ENCODE measurements around the gene THOC6.
"Not testable (repeated sequence)": the region's sequence is repeated elsewhere in the genome, so short reads cannot be mapped to it uniquely, and the experiment has no call there.

THOC6 gene

DNA sequence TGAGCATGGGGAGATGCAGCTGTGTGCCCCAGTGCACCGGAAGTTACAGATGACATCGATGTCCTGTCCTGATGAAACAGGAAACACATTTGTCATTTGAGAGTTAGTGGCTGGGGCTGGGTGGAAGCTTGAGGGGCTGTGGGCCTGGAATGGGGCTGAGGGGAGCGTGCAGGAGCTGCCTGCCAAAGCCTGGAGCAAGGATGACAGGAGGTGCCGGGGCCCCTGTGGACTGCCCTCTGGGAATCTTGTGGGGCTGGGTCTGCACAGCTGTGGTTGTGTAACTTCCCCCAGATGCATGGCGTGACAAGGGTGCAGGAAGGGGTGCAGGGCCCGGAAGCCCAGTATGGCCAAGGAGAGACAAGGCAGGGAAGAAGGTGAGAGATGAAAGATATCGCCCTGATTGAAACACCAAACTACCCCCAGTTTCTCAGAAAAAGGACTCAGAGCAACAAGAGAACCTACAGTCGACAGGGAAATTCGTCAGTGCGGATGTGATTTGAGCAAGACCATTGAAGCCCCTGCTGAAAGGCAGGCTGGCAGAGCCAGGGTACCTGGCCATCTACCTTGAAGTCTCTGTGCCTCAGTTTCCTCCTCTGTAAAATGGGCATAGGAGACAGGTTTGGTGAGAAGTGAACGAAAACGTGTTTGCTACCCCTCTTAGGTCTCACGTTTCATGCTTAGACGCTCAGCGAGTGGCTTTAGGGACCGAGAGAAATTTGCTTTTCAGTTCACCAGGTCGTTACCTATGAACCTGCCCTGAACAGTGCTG, 31.3 kb downstream of the THOC6 start:
- DNase-seq (ENCODE audit: low read depth in 2 of 2): no peak

DNA sequence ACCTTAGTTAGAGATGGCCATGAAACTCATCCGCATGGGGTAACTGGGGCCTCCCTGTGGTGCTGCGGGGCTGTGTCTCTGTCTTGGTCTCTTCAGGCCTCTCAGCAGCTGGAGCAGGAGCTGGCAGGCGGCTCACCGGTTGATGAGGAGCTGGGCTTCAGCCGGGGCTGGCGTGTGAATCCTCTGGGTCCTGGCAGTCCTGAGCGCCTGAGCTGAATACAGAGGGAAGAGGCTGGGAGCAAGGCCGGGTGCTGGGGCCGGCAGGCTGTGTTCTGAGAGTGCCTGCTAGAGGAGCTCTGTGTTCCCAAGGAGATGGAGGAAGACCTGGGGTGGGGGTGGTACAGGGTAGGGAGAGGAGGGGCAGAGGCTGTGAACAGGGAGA, 31.9 kb downstream of the THOC6 start:
- DNase-seq (ENCODE audit: low read depth in 2 of 2): not testable (repeated sequence)

DNA sequence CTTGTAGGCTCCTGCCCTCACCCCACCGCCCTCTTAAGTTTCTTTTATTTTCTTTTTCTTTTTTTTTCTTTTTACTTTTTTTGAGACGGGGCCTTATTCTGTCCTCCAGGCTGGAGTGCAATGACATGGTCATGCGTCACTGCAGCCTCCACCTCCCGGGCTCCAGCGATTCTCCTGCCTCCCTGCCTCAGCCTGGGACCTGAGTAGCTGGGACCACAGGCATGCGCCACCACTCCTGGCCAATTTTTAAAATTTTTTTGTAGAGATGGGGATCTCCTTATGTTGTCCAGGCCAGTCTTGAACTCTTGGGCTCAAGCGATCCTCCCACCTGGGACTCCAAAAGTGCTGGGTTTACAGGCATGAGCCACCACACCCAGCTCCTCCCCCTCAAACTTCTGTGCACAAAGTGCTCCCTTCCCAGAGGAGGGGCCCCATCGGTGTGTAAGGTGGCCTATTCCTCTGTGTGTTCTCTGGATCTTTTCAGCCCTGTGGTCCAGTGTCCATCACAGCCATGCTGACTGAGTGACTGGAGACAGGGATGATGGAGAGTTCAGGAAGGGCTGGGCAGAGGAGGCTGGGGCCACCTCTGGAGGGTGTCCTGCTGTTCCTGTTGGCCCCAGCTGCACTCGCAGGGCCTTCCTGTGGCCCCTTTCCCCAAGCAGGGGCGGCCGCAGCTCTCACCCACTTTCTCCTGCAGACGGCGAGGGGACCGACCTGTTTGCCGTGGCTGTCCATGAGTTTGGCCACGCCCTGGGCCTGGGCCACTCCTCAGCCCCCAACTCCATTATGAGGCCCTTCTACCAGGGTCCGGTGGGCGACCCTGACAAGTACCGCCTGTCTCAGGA, 32.7 kb downstream of the THOC6 start:
- DNase-seq (ENCODE audit: low read depth in 2 of 2): no peak

DNA sequence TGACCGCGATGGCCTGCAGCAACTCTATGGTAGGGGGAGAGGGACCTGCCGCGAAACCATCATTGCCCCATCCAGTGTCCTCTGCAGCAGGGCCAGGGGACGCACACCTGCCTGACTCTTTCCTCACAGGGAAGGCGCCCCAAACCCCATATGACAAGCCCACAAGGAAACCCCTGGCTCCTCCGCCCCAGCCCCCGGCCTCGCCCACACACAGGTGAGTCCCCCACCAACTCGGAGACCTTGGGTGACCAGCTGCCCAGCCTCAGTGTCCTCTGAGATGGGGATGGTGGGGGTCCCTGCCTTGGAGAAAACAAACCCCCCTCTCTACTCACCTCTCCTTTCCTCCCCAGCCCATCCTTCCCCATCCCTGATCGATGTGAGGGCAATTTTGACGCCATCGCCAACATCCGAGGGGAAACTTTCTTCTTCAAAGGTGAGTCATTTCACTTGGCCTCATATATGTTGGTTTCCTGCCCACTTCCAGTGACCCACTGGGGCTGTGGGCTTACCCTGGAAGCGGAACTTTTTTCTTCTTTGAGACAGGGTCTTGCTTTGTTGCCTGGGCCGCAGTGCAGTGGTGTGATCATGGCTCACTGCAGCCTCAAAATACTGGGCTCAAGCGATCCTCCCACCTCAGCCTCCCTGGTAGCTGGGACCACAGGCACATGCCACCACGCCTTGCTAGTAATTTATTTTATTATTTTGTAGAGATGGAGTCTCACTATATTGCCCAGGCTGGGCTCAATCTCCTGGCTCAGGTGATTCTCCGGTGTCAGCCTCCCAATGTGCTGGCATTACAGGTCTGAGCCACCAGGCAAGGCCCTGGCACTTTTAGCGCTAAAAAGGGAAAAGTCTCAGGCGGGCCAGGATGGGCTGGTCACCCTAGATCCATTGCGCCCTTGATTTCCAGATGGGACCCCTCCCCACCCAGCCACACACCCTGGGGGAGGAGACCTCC, 33.6 kb downstream of the THOC6 start:
- no peak for DNase-seq (ENCODE audit: low read depth in 2 of 2)

DNA sequence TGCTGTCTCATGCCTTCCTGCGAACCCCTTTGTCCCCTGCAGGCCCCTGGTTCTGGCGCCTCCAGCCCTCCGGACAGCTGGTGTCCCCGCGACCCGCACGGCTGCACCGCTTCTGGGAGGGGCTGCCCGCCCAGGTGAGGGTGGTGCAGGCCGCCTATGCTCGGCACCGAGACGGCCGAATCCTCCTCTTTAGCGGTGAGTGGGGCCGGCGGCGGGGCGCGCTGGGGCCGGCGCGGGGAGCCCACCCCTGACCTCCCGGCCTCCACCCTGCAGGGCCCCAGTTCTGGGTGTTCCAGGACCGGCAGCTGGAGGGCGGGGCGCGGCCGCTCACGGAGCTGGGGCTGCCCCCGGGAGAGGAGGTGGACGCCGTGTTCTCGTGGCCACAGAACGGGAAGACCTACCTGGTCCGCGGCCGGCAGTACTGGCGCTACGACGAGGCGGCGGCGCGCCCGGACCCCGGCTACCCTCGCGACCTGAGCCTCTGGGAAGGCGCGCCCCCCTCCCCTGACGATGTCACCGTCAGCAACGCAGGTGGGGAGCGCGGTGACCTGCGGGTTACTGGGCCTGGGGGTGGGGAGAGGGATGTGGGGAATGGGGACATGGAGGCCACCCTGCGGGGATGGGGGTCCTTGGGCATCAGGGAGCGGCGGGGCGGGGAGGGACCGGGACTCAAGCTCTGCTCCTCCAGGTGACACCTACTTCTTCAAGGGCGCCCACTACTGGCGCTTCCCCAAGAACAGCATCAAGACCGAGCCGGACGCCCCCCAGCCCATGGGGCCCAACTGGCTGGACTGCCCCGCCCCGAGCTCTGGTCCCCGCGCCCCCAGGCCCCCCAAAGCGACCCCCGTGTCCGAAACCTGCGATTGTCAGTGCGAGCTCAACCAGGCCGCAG, 34.5 kb downstream of the THOC6 start:
- DNase-seq (ENCODE audit: low read depth in 2 of 2): no peak

DNA sequence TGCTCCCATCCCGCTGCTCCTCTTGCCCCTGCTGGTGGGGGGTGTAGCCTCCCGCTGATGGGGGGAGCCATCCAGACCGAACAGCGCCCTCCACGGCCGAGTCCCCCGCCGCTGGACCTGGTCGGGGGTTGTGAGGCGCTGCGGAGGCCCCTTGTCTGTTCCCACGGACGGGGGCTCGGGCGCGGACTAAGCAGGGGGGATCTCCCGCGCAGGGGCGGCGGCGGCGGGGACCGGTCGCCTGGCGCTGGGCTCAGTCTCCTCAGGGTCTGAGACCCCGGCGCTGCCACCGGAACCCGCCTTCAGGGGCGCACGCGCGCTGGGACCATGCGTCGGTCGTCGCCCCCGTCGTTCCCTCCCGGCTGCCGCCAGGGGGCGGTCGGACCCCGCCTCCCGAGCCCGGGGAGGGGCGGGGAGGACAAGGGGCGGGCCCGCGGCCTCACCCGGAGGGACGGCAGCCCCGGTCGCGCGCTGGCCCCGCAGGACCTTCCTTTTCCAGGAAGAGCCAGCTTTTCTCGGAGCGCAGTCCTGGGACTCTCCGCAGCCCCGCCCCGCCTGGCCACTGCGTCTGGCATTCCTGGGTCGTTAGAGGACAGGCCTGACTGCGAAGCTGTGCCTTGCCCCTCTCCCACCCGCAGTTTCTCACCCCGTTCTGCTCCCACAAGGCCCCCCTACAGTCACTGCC, 35.3 kb downstream of the THOC6 start:
- peak; percentile 74 to 77 for DNase-seq (ENCODE audit: low read depth in 2 of 2)

DNA sequence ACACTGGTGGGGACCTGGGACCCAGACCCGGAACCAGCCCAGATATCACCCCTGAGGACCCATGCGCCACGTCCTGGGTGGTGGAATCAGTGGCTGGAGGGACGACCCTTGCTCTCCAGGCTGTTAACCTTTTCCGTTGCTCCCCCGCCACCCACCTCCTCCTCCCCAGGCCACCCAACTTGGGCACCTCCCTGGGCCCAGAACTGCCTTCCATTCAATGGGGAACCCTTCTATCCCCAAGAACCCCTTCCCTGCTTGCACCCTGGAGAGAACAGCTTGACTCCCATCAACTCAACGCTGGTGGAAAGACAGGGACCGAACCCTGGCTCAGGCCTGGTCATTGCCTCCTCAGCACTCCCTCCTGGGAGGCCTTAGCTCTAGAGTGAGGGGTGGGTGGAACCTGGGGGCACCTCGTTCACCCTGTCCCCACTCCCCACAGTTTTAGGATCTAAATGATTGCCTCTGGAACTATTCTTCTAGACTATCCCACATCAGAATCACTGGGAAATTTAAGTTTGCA, 35.9 kb downstream of the THOC6 start:
- DNase-seq (ENCODE audit: low read depth in 2 of 2): no peak

DNA sequence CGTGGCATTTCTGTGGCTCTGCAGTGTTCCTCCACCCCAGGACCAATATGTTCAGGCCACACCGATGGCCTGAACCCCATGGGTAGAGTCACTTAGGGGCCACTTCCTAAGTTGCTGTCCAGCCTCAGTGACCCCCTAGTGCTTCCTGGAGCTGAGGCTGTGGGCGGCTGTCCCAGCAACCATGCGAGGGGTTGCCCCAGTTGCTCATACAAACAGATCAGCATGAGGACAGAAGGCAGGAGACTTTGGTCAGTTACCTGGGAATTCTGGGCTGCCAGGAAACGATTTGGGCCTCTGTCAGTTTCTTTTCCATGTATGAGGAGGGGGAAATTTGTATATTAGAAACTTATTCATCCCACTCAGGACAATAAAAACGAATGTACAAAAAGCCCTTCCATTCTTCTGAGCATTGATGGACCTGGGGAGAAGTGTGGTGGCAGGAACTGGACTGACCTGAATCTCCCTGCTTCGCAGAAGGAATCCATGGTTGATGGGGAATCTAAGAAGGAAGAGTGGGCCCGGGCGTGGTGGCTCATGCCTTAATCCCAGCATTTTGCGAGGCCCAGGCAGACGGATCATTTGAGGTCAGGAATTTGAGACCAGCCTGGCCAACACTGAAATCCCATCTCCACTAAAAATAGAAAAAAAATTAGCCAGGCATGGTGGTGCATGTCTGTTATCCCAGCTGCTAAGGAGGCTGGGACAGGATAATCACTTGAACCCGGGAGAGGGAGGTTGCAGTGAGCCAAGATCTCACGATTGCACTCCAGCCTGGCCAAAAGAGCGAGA, 36.7 kb downstream of the THOC6 start:
- DNase-seq (ENCODE audit: low read depth in 2 of 2): no peak

DNA sequence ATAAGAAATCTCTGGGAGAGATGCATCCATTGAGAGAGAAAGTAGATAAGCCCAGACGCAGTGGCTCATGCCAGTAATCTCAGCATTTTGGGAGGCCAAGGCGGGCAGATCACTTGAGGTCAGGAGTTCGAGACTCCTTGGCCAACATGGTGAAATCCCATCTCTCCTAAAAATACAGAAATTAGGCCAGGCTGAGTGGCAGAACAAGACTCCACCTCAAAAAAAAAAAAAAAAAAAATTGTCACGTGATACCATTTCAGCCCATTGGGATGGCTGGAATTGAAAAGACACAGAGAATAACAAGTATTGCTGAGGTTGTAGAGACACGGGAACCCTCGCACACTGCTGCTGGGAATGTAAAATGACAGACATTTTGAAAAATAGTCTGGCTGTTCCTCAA, 38.7 kb downstream of the THOC6 start:
- DNase-seq (ENCODE audit: low read depth in 2 of 2): no peak

DNA sequence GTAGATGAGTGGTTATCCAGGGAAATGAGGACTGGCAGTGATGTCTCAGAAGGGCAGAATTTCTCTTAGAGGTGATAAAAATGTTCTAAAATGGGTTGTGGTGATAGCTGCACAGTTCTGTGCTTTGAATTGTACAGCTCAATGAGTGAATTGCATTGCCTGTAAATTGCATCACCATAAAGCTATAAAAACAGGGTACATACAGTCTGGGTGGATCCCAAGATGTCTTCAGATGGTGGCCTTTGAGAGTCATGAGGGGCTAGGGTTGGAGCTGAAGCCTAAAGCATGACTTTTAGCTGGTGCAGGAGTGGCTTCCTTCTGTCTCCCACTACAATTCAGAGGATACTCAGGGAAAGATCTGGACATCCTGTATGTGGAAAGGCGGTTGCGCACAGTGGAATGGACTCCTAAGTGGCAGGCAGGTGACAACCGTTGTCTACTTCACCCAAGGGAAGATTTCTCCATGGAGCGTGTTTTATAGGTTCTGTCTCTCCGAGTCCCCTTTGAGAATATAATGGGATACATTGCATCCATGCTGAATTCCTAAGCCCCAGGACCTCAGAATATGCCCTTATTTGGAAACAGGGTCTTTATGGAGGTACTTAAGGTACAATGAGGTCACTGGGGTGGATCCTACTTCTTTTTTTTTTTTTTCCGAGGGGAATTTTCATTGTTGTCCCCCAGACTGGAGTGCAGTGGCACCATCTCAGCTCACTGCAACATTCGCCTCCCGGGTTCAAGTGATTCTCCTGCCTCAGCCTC, 40.0 kb downstream of the THOC6 start:
- no peak for DNase-seq (ENCODE audit: low read depth in 2 of 2)

DNA sequence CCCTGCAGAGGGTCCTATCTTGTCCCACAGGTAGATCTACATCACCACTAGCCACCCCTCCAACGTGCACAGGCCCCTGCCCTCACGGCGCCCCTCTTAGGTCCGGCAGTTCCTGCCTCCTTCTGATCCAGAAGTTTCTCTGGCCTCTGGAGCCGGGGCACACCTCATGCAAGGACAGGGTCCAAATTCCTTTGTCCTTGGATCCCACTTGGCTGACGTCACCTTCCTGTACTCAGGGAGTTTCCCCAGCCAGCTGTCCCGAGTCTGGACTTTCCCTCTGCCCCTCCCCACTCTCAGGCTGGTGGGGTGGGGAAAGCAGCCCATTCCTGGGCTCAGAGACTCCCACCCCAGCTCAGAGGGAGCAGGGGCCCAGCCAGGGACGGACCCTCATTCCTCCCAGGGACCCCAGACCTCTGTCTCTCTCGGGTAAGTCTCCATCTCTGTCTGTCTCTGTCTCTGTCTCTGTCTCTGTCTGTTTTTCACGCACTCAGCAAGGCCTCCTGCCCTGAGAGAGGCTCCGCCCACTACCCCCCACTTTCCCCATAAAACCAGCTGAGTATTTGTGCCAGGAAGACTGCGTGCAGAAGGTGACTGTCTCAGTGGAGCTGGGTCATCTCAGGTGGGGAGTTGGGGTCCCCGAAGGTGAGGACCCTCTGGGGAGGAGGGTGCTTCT, 41.4 kb downstream of the THOC6 start, which contains the start of gene IL32:
IL32 (plus strand) TSS at position 572 of the 673 bp plus-strand sequence. CDS start 172 bp downstream, outside the sequence.
- no peak for DNase-seq (ENCODE audit: low read depth in 2 of 2)

DNA sequence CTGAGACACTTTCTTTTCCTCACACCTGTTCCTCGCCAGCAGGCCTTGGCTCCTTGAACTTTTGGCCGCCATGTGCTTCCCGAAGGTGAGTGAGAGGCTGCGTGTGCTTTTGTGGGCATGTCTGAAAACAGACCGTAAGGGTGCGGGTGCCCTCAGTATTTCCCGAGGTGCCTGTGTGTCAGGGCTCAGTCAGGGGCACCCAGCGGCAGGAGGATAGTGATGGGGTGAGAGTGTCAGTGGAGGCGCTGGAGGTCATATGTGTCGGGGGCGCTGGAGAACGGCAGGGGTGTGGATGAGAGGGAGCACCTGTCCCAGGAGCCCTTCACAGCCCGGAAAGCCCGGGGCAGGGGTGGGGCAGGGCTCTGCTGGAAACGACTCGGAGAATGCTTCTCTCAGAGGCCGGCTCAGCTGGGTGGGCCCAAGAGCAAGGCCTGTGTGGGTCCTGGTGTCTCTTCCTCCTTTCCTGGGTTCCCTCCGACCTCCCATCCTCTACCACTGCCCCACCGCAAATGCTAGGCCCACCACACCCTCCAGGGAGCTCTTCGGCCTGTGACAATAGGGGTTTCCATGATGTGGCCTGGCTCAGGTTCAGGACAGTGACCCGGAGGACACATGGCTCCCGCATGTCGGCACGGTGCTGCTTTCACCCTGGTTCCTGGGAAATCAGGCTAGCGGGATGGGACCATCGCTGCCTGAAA, 42.1 kb downstream of the THOC6 start:
- no peak for DNase-seq (ENCODE audit: low read depth in 2 of 2)

DNA sequence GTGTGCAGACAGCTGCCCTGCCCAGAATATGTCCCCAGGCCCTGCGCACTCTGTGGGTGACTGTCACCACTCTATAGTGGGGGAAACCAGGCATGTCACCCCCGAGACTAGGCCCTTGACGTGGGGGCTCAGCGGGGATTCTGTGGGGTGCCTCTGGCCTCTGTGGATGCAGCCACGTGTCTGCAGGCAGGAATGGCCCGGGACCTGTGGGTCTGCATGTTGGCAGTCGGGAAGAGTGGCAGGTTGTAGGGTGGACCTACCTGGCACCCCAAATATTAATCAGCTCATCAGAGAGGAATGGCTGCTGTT, 42.6 kb downstream of the THOC6 start:
- no peak for DNase-seq (ENCODE audit: low read depth in 2 of 2)

DNA sequence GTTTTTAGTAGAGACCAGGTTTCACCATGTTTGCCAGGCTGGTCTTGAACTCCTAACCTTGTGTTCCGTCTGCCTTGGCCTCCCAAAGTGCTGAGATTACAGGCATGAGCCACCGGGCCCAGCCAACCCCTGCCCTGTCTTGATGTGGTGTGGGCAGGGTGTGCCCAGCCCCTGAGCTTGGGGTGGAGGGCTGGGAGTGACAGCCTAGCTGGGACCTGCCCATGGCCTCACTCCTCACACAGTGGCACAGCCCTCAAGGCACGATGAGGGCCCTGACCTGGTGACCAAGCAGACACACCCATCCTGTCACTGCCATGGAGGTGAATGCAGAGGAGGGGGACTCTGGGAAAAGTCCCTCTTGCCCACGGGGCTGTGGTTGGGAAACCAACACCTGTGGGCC, 44.7 kb downstream of the THOC6 start:
- DNase-seq (ENCODE audit: low read depth in 2 of 2): no peak

DNA sequence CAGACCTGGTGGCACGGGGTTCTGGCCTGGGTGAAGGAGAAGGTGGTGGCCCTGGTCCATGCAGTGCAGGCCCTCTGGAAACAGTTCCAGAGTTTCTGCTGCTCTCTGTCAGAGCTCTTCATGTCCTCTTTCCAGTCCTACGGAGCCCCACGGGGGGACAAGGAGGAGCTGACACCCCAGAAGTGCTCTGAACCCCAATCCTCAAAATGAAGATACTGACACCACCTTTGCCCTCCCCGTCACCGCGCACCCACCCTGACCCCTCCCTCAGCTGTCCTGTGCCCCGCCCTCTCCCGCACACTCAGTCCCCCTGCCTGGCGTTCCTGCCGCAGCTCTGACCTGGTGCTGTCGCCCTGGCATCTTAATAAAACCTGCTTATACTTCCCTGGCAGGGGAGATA, 45.3 kb downstream of the THOC6 start:
- not testable (repeated sequence) for DNase-seq (ENCODE audit: low read depth in 2 of 2)

DNA sequence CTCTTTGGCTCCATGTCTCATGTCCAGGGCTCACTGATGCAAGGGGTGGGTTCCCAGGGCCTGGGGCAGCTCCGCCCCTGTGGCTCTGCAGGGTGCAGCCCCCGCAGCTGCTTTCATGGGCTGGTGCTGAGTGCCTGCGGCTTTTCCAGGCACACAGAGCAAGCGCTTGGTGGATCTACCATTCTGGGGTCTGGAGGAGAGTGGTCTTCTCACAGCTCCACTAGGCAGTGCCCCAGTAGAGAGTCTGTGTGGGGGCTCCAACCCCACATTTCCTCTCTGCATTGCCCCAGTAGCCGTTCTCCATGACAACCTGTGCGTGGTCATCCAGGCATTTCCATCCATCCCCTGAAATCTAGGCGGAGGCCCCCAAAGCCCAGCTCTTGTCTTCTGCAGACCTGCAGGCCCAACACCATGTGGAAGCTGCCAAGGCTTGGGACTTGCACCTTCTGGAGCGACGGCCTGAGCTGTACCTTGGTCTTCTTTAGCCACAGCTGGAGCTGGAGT, 46.8 kb downstream of the THOC6 start:
- no peak for DNase-seq (ENCODE audit: low read depth in 2 of 2)

DNA sequence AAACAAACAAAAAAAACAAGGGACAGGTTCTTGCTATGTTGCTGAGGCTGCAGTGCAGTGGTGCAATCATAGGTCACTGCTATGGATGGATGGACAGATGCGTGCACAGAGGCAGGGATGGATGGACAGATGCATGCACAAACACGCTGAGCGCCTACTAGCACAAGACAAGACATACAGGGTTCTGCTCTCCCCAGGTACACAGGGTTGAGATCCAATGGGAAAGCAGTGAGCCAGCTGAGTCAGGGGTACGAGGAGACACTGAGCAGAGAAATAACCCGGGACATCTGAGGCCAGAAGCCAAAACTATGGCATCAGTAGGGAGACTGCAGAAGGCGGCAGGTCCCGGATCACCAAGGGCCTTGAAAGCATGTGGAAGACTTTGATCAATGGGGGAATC, 47.8 kb downstream of the THOC6 start:
- no peak for DNase-seq (ENCODE audit: low read depth in 2 of 2)
